Colon (tissue), 2 donors: ENCODE data around the gene SMIM38.

ENCODE experiments used
- FAIRE-seq: peaks from 2 replicates; lab custom pipeline; 2012; peaks lifted over from hg19 to GRCh38; lab: Jason Lieb, UNC
- donor health status: control.
- donor health status: control.

Gene SMIM38

GRCh38 chr11:69204246-69204940, 48.7 kb downstream of the SMIM38 start:
- FAIRE-seq = no peak

- FAIRE-seq = no peak
Observed at GRCh38 chr11:69204941-69205742, 49.4 kb downstream of the SMIM38 start.
